ENCODE measurements around the gene ETV6. TPM values are rescaled to one million over a fixed set of nuclear protein-coding genes. Genes with fewer than 3 reads are reported as not detected.

Gene ETV6
- total RNA-seq, 1 experiment from 2014 or later = 19.3 TPM

GRCh38 chr12:11717519-11717961, 68.1 kb downstream of the ETV6 start:
- no TSS peak for BruUV-seq (replicated peaks)
- DNase-seq (ENCODE audit: unreplicated experiment) = peak; percentile 28
- H3K4me3 Mint-ChIP-seq (ENCODE audit: unreplicated experiment) = no peak overlapping the region
- H3K9me3 Mint-ChIP-seq (ENCODE audit: unreplicated experiment) = no peaks in the 10 kb centered on the region
- no peaks in the 10 kb centered on the region for H3K27me3 Mint-ChIP-seq (ENCODE audit: insufficient read depth, unreplicated experiment)
- intact Hi-C loops (cut with micrococcal nuclease) = no loop called here
- TF ChIP-seq, protein P1, sequence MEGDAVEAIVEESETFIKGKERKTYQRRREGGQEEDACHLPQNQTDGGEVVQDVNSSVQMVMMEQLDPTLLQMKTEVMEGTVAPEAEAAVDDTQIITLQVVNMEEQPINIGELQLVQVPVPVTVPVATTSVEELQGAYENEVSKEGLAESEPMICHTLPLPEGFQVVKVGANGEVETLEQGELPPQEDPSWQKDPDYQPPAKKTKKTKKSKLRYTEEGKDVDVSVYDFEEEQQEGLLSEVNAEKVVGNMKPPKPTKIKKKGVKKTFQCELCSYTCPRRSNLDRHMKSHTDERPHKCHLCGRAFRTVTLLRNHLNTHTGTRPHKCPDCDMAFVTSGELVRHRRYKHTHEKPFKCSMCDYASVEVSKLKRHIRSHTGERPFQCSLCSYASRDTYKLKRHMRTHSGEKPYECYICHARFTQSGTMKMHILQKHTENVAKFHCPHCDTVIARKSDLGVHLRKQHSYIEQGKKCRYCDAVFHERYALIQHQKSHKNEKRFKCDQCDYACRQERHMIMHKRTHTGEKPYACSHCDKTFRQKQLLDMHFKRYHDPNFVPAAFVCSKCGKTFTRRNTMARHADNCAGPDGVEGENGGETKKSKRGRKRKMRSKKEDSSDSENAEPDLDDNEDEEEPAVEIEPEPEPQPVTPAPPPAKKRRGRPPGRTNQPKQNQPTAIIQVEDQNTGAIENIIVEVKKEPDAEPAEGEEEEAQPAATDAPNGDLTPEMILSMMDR (IDR thresholded peaks at IDR 0.05; ENCODE audit: unreplicated experiment) = no peak
- peaks cover 19% of the 10 kb centered on the region for H3K4me1 Mint-ChIP-seq (ENCODE audit: insufficient read depth, unreplicated experiment)
- CTCF ChIA-PET = interaction anchor here (0.6 kb wide), 1 partner anchor 8 kb away, joined by 4 read pairs; no protein-coding TSS in a partner anchor
- POLR2A ChIA-PET = no interaction called here
- H3K27ac Mint-ChIP-seq (ENCODE audit: low read depth, unreplicated experiment) = peak overlapping the region; percentile 31
- peaks cover 10% of the 10 kb centered on the region for H3K36me3 Mint-ChIP-seq (ENCODE audit: insufficient read depth, unreplicated experiment)

- POLR2A ChIA-PET = no interaction called here
- H3K4me3 Mint-ChIP-seq (ENCODE audit: unreplicated experiment) = no peak overlapping the region
- TF ChIP-seq, protein P1 (IDR thresholded peaks at IDR 0.05; ENCODE audit: unreplicated experiment) = no peak
- DNase-seq (ENCODE audit: unreplicated experiment) = no peak
- CTCF ChIA-PET = interaction anchor here (0.6 kb wide), 1 partner anchor 139 kb away, joined by 4 read pairs; no protein-coding TSS in a partner anchor
- intact Hi-C loops (cut with micrococcal nuclease) = no loop called here
- no peaks in the 10 kb centered on the region for H3K27me3 Mint-ChIP-seq (ENCODE audit: insufficient read depth, unreplicated experiment)
- H3K9me3 Mint-ChIP-seq (ENCODE audit: unreplicated experiment) = no peaks in the 10 kb centered on the region
- peaks cover 19% of the 10 kb centered on the region for H3K4me1 Mint-ChIP-seq (ENCODE audit: insufficient read depth, unreplicated experiment)
- peaks cover 4% of the 10 kb centered on the region for H3K36me3 Mint-ChIP-seq (ENCODE audit: insufficient read depth, unreplicated experiment)
- BruUV-seq (replicated peaks) = no TSS peak
- H3K27ac Mint-ChIP-seq (ENCODE audit: low read depth, unreplicated experiment) = peak overlapping the region; percentile 31
Measured at GRCh38 chr12:11718105-11718504, 68.6 kb downstream of the ETV6 start.

- H3K27ac Mint-ChIP-seq (ENCODE audit: low read depth, unreplicated experiment) = no peak overlapping the region
- no peaks in the 10 kb centered on the region for H3K27me3 Mint-ChIP-seq (ENCODE audit: insufficient read depth, unreplicated experiment)
- TF ChIP-seq, protein P1 (IDR thresholded peaks at IDR 0.05; ENCODE audit: unreplicated experiment) = no peak
- no peak overlapping the region for H3K4me3 Mint-ChIP-seq (ENCODE audit: unreplicated experiment)
- no TSS peak for BruUV-seq (replicated peaks)
- H3K4me1 Mint-ChIP-seq (ENCODE audit: insufficient read depth, unreplicated experiment) = peaks cover 19% of the 10 kb centered on the region
- POLR2A ChIA-PET = no interaction called here
- CTCF ChIA-PET = no interaction called here
- intact Hi-C loops (cut with micrococcal nuclease) = no loop called here
- no peaks in the 10 kb centered on the region for H3K9me3 Mint-ChIP-seq (ENCODE audit: unreplicated experiment)
- peaks cover 4% of the 10 kb centered on the region for H3K36me3 Mint-ChIP-seq (ENCODE audit: insufficient read depth, unreplicated experiment)
- peak; percentile 20 for DNase-seq (ENCODE audit: unreplicated experiment)
Measured at GRCh38 chr12:11718768-11719253, 69.3 kb downstream of the ETV6 start.

DNA sequence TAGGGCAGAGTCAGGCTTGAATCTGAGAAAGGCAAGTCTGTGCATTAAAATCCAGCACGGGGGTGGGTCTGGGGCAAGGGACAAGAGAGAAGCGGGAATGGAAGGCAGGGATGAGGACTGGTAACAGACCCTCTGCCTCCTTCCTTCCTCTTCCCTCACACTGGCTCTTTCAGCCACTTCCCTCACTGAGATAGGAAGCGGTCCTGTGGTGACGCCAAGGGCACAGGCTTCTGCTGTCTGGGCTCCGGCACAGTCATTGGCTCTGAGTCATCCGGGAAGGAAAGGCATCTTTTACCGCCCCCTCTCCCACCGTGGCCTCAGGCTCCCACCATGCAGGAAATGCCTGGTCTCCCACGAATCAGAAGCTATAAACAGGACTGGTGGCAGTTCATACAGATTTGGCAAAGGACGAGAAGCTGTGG, 70.2 kb downstream of the ETV6 start:
- CTCF ChIA-PET = interaction anchor here (0.5 kb wide), 1 partner anchor 169 kb away, joined by 3 read pairs; no protein-coding TSS in a partner anchor
- intact Hi-C loops (cut with micrococcal nuclease) = no loop called here
- peak overlapping the region; percentile 8 for H3K27ac Mint-ChIP-seq (ENCODE audit: low read depth, unreplicated experiment)

More for the DNA sequence above, 70.2 kb downstream of the ETV6 start:
- Mint-ChIP-seq H3K27me3 (ENCODE audit: insufficient read depth, unreplicated experiment) (no peaks in the 10 kb centered on the region), H3K9me3 (ENCODE audit: unreplicated experiment) (no peaks in the 10 kb centered on the region), H3K4me1 (ENCODE audit: insufficient read depth, unreplicated experiment) (peaks cover 19% of the 10 kb centered on the region), H3K4me3 (ENCODE audit: unreplicated experiment) (no peak overlapping the region), H3K36me3 (ENCODE audit: insufficient read depth, unreplicated experiment) (peaks cover 4% of the 10 kb centered on the region)
- TF ChIP-seq, protein P1 (IDR thresholded peaks at IDR 0.05; ENCODE audit: unreplicated experiment) = no peak
- peak; percentile 77 for DNase-seq (ENCODE audit: unreplicated experiment)
- POLR2A ChIA-PET = no interaction called here
- no TSS peak for BruUV-seq (replicated peaks)

All from MCF 10A (cell line).